HEK293 (cell line): ENCODE measurements around the gene RBP4.

Source experiments
- MYNN ChIP-seq: fragments of 450-650 bp; formaldehyde crosslinking; IDR thresholded peaks from 2 replicates; pipeline ENCODE4 v1.5.1; 2016; ENCODE audit warnings: missing biosample characterization, missing genetic modification characterization, borderline replicate concordance
- RBAK ChIP-seq: fragments of 450-650 bp; formaldehyde crosslinking; IDR thresholded peaks from 2 replicates; pipeline ENCODE4 v1.5.1; 2016; ENCODE audit warnings: missing biosample characterization, missing genetic modification characterization
- REST ChIP-seq: fragments of 450-650 bp; formaldehyde crosslinking; IDR thresholded peaks from 2 replicates; pipeline ENCODE4 v1.5.1; 2016; ENCODE audit warnings: missing biosample characterization, missing genetic modification characterization
- ZBTB49 ChIP-seq: fragments of 450-650 bp; formaldehyde crosslinking; IDR thresholded peaks from 2 replicates; pipeline ENCODE4 v1.5.1; 2016; ENCODE audit warnings: missing biosample characterization, missing genetic modification characterization, low read depth
- ZNF701 ChIP-seq: fragments of 450-650 bp; formaldehyde crosslinking; IDR thresholded peaks from 2 replicates; pipeline ENCODE4 v1.5.1; 2016; ENCODE audit warnings: missing biosample characterization, missing genetic modification characterization
- ZNF707 ChIP-seq: fragments of 450-650 bp; formaldehyde crosslinking; IDR thresholded peaks from 2 replicates; pipeline ENCODE4 v1.5.1; 2016; ENCODE audit warnings: missing biosample characterization, missing genetic modification characterization
- ZNF843 ChIP-seq: fragments of 450-650 bp; formaldehyde crosslinking; IDR thresholded peaks from 2 replicates; pipeline ENCODE4 v1.5.1; 2016; ENCODE audit warnings: missing biosample characterization, missing genetic modification characterization
- TF ChIP-seq, protein P1 (sequence below): fragments of 450-650 bp; formaldehyde crosslinking; IDR thresholded peaks from 2 replicates; pipeline ENCODE4 v1.5.1; 2016; ENCODE audit warnings: missing biosample characterization, missing genetic modification characterization
- TF ChIP-seq, protein P2 (sequence below): fragments of 450-650 bp; formaldehyde crosslinking; IDR thresholded peaks from 2 replicates; pipeline ENCODE4 v1.5.1; 2016; ENCODE audit warnings: missing biosample characterization, missing genetic modification characterization
- TF ChIP-seq, protein P3 (sequence below): fragments of 450-650 bp; IDR thresholded peaks from 2 replicates; pipeline ENCODE4 v1.5.1; 2018; ENCODE audit warnings: missing biosample characterization, mild to moderate bottlenecking, missing genetic modification characterization

DNA sequence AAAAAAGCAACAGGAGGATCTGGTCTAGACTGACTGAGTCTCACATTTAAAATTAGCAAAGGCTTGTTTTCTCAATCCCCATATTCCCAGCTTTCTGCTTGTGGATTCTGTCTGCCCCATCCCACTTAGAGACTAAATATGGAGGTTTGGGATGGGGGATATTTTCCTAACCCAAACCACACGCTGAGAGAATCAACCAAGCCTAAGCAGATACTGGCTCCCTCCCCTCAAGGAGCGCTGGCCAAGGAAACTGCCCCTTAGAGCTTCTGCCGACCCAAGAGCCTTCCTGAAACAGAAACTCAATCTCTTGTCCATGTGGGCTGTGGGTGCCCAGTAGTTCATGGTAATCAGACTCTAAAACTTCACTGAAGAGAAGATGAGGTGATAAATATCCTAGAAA is 30.7 kb downstream of the RBP4 start:
- TF ChIP-seq REST (no peak), ZBTB49 (no peak), ZNF843 (tag by site-specific recombination) (no peak), ZNF701 (tag by site-specific recombination) (no peak), MYNN (no peak), ZNF707 (tag by site-specific recombination) (no peak), RBAK (no peak)
- TF ChIP-seq, protein P1, sequence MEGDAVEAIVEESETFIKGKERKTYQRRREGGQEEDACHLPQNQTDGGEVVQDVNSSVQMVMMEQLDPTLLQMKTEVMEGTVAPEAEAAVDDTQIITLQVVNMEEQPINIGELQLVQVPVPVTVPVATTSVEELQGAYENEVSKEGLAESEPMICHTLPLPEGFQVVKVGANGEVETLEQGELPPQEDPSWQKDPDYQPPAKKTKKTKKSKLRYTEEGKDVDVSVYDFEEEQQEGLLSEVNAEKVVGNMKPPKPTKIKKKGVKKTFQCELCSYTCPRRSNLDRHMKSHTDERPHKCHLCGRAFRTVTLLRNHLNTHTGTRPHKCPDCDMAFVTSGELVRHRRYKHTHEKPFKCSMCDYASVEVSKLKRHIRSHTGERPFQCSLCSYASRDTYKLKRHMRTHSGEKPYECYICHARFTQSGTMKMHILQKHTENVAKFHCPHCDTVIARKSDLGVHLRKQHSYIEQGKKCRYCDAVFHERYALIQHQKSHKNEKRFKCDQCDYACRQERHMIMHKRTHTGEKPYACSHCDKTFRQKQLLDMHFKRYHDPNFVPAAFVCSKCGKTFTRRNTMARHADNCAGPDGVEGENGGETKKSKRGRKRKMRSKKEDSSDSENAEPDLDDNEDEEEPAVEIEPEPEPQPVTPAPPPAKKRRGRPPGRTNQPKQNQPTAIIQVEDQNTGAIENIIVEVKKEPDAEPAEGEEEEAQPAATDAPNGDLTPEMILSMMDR (tag by site-specific recombination) = no peak
- TF ChIP-seq, protein P2, sequence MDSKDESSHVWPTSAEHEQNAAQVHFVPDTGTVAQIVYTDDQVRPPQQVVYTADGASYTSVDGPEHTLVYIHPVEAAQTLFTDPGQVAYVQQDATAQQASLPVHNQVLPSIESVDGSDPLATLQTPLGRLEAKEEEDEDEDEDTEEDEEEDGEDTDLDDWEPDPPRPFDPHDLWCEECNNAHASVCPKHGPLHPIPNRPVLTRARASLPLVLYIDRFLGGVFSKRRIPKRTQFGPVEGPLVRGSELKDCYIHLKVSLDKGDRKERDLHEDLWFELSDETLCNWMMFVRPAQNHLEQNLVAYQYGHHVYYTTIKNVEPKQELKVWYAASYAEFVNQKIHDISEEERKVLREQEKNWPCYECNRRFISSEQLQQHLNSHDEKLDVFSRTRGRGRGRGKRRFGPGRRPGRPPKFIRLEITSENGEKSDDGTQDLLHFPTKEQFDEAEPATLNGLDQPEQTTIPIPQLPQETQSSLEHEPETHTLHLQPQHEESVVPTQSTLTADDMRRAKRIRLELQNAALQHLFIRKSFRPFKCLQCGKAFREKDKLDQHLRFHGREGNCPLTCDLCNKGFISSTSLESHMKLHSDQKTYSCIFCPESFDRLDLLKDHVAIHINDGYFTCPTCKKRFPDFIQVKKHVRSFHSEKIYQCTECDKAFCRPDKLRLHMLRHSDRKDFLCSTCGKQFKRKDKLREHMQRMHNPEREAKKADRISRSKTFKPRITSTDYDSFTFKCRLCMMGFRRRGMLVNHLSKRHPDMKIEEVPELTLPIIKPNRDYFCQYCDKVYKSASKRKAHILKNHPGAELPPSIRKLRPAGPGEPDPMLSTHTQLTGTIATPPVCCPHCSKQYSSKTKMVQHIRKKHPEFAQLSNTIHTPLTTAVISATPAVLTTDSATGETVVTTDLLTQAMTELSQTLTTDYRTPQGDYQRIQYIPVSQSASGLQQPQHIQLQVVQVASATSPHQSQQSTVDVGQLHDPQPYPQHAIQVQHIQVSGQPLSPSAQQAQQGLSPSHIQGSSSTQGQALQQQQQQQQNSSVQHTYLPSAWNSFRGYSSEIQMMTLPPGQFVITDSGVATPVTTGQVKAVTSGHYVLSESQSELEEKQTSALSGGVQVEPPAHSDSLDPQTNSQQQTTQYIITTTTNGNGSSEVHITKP (tag by site-specific recombination) = no peak
- TF ChIP-seq, protein P3, sequence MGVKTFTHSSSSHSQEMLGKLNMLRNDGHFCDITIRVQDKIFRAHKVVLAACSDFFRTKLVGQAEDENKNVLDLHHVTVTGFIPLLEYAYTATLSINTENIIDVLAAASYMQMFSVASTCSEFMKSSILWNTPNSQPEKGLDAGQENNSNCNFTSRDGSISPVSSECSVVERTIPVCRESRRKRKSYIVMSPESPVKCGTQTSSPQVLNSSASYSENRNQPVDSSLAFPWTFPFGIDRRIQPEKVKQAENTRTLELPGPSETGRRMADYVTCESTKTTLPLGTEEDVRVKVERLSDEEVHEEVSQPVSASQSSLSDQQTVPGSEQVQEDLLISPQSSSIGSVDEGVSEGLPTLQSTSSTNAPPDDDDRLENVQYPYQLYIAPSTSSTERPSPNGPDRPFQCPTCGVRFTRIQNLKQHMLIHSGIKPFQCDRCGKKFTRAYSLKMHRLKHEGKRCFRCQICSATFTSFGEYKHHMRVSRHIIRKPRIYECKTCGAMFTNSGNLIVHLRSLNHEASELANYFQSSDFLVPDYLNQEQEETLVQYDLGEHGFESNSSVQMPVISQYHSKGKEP (tag by site-specific recombination) = no peak
